Stimulated activated naive CD4-positive, alpha-beta T cell (primary cell): Measurements from ENCODE around the gene ATF3.

Experiments used
- DNase-seq, 6 experiments: peaks; one replicate each; lab custom pipeline; 2025; lab: John Stamatoyannopoulos, UW

The ATF3 gene

DNA sequence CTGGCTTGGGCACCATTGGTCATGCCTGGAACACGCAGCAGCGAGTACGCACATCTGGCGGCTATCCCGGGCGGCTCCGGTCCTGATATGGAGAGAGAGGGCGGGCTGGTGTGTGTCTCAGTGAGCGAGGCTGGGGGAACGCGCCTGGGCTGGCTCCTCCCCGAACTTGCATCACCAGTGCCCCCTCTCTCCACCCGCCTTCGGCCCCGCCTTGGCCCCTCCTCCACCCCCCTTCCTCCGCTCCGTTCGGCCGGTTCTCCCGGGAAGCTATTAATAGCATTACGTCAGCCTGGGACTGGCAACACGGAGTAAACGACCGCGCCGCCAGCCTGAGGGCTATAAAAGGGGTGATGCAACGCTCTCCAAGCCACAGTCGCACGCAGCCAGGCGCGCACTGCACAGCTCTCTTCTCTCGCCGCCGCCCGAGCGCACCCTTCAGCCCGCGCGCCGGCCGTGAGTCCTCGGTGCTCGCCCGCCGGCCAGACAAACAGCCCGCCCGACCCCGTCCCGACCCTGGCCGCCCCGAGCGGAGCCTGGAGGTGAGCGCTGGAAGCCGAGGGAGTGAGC lies at the start of gene ATF3:
Gene ATF3, plus strand, starts transcription at position 370 of the 567 bp plus-strand sequence. CDS start 6,261 bp downstream, outside the sequence.
- DNase-seq, result peak; percentile 20 to 70 (median 62)

DNA sequence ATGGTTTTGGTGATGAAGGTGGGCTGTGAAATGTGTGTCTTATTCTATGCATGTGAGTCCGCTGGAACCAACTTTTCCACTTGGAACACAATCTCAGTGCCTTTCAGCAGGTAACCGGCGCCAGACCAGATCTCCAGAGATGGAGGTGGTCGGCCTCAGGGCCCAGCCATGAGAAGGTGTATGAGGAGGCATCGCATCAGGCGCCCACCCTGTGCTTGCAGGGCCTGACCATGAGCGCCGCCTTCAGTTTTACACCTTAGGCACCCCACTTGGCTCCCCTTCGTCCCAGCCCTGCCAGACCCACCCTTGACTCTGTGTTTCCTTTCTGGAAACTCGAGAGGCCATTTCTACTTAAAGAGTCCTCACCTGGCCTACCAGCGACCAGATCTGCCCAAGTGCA lies 48.6 kb upstream of the ATF3 start:
- no peak for DNase-seq

- no peak for DNase-seq
These were observed 47.6 kb upstream of the ATF3 start for GRCh38 chr1:212560933-212561460.

DNA sequence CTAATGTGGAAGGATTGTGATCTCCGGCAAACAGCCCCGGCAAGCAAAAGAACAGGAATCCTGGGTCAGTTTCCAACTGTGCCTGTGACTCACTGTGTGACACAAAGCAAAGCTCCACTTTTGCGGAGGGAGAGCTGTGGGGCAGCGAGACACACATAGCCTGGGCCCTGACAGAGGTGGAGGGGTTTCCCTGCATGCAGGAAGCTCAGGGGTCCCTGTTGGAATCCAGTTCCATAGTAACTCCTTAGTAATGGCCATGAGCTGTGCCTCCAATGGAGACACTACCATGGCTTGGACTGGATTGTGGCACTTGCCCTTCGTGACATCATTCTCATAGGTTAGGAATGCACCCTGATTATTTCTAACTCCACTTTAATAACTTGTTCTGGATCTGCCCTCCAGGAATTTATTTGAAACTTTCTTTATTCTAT lies 47.0 kb upstream of the ATF3 start:
- no peak for DNase-seq

GRCh38 chr1:212562771-212563170 lies 45.8 kb upstream of the ATF3 start:
- DNase-seq, result no peak

DNA sequence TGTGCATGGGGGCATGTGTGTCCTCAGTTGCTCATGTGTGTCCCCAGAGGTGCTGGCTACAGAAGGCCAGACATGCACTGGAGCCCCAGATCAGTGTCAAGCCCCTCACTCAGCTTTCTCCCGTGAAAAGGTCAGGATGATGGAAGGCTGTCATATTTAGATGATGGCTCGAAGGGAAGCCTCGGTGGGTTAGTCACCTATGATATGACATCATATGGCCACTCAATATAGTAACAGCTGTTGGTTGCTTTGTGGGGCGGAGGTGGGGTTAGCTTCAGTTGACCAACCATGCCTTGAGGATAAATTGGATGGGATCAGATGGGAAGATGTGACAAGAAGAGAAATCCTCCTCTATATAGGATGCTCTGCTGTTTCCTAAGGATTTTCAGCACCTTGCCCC lies 43.5 kb upstream of the ATF3 start:
- no peak for DNase-seq

DNA sequence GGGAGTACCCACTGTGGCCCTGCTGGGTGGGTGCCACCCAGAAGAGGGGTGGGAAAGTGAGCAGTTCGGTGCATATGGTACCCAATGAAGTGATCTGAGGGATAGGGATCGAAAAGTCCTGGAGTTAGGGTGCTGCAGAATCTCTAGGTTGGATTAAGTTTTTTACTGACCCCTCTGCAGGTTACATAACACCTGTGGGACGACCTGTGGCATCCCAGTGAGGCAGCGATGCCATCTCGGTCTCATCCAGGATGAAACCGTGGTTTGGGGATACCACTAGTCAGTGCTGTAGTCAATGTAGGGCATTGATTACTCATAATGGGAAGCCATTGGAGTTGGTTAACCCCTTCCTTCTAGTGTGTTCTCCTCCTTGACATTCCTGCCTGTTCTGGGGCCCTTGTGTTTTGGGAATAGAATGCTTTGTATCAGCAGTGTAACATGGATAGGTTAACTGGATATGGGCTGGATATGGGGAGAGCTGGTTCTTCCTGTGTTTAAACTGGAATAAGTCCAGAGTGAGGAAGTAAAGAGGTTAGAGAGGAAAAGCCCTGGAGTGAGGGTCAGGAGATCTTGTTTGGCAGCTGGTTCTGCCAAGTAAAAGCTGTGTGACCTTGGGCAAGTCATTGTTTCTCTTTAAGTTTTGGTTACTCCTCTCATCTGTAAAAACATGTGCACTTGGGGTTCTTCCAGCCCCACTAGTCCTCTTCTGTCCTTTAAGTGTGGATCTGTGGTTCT lies 42.8 kb upstream of the ATF3 start:
- DNase-seq, result no peak

DNA sequence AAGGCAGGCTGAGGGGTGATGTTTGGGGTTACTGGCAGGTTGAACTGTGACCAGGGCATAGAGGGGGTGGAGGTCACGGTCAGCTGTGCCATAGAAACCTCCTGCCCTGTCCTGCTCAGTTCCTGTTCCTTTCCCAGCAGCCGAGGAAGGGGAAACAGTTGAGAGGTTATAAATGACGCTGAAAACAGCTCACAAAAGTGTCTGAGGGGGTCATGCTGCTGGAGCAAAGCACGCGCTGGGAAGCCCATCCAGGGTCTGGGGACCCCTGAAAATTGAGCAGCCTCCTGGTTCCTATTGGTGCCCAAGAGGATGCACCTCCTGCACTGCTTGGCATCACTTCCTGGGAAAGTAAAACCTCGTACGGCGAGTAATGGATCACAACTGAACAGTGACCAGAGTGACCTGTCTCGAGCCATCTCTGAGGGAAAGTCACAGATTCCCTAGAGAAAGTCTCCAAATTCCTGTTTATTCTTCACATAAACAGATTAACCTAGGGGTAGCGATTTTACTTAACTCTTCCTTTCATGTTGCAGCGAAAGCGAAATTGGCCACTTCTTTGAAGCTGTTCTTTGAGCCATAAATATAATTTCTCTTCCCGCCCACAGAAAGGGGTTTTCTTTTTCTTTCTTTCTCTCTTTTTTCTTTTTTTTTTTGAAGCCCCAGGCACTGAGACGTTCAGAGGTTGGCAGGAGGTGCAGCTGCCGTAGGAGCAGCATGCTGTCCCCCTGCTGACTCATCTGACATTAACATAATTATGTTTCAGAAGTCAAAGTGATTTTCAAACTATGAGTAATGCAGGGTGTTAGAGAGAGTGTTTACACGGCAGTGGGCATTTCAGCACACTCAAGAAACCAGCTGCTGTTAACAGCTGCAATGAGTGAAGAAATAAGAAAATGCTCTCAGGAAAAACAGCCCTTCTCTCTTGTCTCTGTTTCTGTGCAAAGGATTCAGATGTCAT lies 41.8 kb upstream of the ATF3 start:
- DNase-seq, result peak in 5 of 6 experiments; percentile 12 to 16 (median 15)

- no peak for DNase-seq
These were observed 40.9 kb upstream of the ATF3 start for GRCh38 chr1:212567638-212568037.

GRCh38 chr1:212568978-212569537 lies 39.5 kb upstream of the ATF3 start:
- no peak for DNase-seq

DNA sequence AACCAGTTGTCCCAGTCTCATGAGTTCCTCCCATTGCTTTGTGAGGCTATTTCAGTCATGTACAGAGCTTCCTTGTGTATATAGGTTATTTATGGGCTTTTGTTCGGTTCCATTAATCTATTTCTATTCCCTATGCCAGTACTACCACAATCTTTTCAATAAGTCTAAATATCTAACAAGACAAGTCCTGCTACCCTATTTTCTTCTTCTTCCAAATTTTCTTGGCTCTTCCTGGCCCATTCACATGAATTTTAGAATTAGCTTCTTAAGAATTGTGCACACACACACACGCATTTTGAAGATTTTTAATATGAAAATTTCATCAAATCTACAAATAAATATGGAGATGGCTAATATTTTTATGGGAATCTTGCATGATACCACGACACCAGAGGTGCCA lies 33.8 kb upstream of the ATF3 start:
- DNase-seq, result no peak

GRCh38 chr1:212575333-212575732 lies 33.2 kb upstream of the ATF3 start:
- no peak for DNase-seq

DNA sequence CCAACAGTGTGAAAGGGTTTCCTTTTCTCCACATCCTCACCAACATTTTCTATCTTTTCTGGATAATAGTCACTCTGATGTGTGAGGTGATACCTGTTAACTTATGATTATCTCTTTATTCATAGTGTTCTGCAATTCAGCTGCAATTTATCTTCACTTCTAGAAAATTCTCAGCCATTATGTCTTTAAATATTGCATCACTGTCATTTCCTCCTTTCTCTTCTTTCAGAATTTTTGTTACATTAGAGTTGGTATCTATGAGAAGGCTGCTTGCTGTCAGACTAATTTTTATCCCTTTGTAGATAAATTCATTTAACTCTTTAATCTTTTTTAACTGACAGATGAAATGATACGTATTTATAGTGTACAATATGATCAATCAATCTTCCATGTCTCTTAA lies 30.5 kb upstream of the ATF3 start:
- DNase-seq, result no peak

- no peak for DNase-seq
These were observed 27.5 kb upstream of the ATF3 start for GRCh38 chr1:212581034-212581433.

DNA sequence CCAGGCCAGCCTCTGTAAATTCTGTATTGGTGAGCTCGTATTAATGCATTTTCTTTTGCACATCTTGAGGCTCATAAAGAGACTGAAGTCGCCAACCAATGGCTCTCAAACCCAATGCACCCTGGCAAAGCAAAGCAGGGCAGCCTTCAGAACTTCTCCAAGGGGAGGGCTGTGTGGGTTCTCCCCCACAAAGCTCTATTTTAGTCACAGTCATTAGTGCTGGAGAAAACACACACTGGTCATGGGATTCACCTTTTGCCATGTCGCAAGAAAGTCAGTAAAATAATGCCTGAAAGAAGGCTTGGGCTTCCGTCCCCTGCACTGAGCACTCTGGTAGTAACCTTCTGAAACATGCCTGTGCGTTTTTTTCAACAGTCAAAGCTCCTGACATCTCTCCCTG lies 26.3 kb upstream of the ATF3 start:
- DNase-seq, result no peak

DNA sequence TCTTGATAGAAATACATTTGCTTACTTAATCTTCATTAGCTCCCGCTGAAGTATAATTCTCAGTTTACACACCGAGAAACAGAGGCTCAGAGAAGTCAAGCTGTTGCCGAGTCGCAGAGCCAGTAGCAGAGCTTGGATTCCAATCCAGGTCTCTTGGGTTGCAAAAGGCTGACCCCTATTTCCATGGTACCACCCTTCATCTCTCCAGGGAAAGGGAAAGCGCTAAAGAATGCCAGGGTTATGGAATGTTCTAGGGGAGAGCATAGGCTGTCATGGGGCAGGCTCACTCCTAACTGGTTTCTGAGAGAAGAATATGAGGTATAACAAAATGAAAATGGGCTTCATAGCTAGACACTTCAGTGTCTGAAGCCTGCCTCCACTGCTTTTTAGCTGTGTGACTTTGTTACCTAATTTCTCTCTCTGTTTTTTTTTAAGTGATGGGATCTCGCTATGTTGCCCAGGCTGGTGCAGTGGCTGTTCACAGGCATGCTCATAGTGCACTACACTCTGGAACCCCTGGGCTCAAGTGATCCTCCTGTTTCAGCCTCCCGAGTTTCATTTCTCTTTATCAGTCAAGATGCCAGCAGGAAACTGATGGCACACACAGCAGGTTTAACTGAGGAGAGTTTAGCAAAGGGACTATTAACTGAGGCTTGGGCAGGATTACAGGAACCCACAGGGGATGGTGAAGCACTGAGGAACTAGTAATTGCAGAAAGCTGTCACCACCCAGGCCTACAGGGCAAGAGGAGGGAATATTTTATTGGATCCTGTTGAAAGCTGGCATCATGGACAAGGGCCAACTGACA lies 25.5 kb upstream of the ATF3 start:
- no peak for DNase-seq

GRCh38 chr1:212583643-212584042 lies 24.9 kb upstream of the ATF3 start:
- DNase-seq, result no peak

- DNase-seq, result no peak
These were observed 24.3 kb upstream of the ATF3 start for GRCh38 chr1:212584092-212584886.

DNA sequence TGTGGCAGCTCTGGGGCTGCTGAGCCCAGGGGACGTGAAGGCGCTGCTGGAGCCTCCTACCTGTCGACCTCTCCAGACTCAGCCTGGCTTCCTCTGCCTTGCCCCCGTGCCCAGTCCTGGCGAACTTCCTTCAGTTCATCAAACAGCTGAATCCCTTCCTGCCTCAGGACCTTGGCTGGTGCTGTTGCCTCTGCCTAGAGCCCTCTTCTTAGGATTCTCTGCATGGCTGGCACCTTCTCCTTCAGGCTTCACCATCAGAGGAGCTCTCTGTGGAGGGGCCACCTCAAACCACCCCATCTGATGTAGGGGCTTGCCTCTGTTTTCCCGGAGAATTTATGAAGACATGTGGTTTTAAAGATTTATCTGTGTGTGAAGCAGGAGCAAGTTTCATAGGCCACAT lies 23.4 kb upstream of the ATF3 start:
- no peak for DNase-seq
